HepG2 (cell line): ENCODE measurements around the gene ABCB8. TPM values are rescaled to one million over a fixed set of nuclear protein-coding genes. Genes with fewer than 3 reads are reported as not detected.
A peak's percentile ranks its signal among the peaks of the same experiment; 100 is the strongest.

Experiments used
- ATAC-seq: fragments of 200-7000 bp; cut with Tn5 transposase; 3 replicates; pipeline ENCODE4 v1.9.1; 2020; ENCODE audit warnings: mild to moderate bottlenecking, moderate library complexity
- BruUV-seq: library from RNA; stranded (reverse); fragments of 400-500 nt; replicated peaks from 2 replicates; lab custom pipeline; 2021; lab: Mats Ljungman, UMichigan
- CTCF ChIA-PET: fragments of 300-600 bp; formaldehyde crosslinking; extraction: SDS; loops from one replicate; lab custom pipeline; 2021; ENCODE audit warnings: low total read pairs, inconsistent platforms, low intra/inter-chr PET ratio; lab: Yijun Ruan, JAX
- POLR2A ChIA-PET: fragments of 350-600 bp; sonication (Branson Sonifier 250); formaldehyde crosslinking; loops from one replicate; lab custom pipeline; 2020; ENCODE audit warnings: antibody characterized with exemption, inconsistent platforms; lab: Yijun Ruan, JAX
- DNase-seq: peaks from one replicate; pipeline ENCODE4 v3.0.0-alpha.2; 2015; ENCODE audit warnings: low spot score
- FAIRE-seq: peaks from 3 replicates; lab custom pipeline; 2011; peaks lifted over from hg19 to GRCh38; lab: Jason Lieb, UNC
- H2AFZ ChIP-seq: one replicate; pipeline ENCODE4 v1.6.1; 2011; ENCODE audit warnings: low read length, inconsistent platforms
- H3K27ac ChIP-seq: fragments of 300-600 bp; 3 replicates; pipeline ENCODE4 v1.8.0; 2011; ENCODE audit warnings: mixed run types, mild to moderate bottlenecking, mixed read lengths, low read length, inconsistent platforms; ENCODE audit not compliant: insufficient read depth; ENCODE audit errors: extremely low read length
- H3K27me3 ChIP-seq, 2 experiments: fragments of 200-600 bp in 1 of 2; 2 replicates in 1 of 2; 3 replicates in 1 of 2; pipeline versions ENCODE4 v1.6.0 to v1.8.0; 2011; ENCODE audit warnings: low read length in 2 of 2, mild to moderate bottlenecking in 2 of 2, moderate library complexity in 2 of 2, inconsistent platforms in 1 of 2; ENCODE audit not compliant: insufficient read depth in 2 of 2, control insufficient read depth in 1 of 2
- H3K36me3 ChIP-seq, 2 experiments: fragments of 200-600 bp in 1 of 2; replicated peaks in 1 of 2; 2 replicates in 1 of 2; 3 replicates in 1 of 2; pipeline versions ENCODE4 v1.5.1 to v1.8.0; 2011; ENCODE audit warnings: low read length in 2 of 2, inconsistent platforms in 1 of 2; ENCODE audit not compliant: insufficient read depth in 2 of 2, control insufficient read depth in 1 of 2
- H3K4me1 ChIP-seq: 2 replicates; pipeline ENCODE4 v1.5.1; 2012; ENCODE audit warnings: low read length, inconsistent platforms; ENCODE audit not compliant: insufficient read depth
- H3K4me2 ChIP-seq: 2 replicates; pipeline ENCODE4 v1.6.0; 2011; ENCODE audit warnings: low read depth, low read length, inconsistent platforms
- H3K4me3 ChIP-seq, 3 experiments: fragments of 200-600 bp in 1 of 3; sonication (generic), shearing (Covaris generic) in 1 of 3; replicated peaks in 1 of 3; 2 replicates each; pipeline ENCODE4 v1.5.1; 2011 to 2016; ENCODE audit warnings: low read length in 3 of 3, inconsistent platforms in 2 of 3, low read depth in 2 of 3, mild to moderate bottlenecking in 2 of 3, control low read depth in 1 of 3, mixed read lengths in 1 of 3; ENCODE audit not compliant: insufficient read depth in 1 of 3
- H3K79me2 ChIP-seq: one replicate; pipeline ENCODE4 v1.6.1; 2011; ENCODE audit warnings: low read length, inconsistent platforms; ENCODE audit not compliant: insufficient read depth
- H3K9ac ChIP-seq: 2 replicates; pipeline ENCODE4 v1.6.0; 2011; ENCODE audit warnings: mild to moderate bottlenecking, low read depth, low read length, inconsistent platforms; ENCODE audit not compliant: insufficient read depth
- H3K9me3 ChIP-seq: 2 replicates; pipeline ENCODE4 v1.5.1; 2012; ENCODE audit warnings: mild to moderate bottlenecking, low read length
- H4K20me1 ChIP-seq: 2 replicates; pipeline ENCODE4 v1.6.0; 2011; ENCODE audit warnings: inconsistent platforms, mild to moderate bottlenecking, low read length, moderate library complexity; ENCODE audit not compliant: insufficient read depth
- HHEX ChIP-seq: IDR thresholded peaks from 2 replicates; pipeline ENCODE4 v1.6.1; 2016; ENCODE audit warnings: control low read depth
- HNRNPK ChIP-seq: fragments of 200-400 bp; formaldehyde crosslinking; IDR thresholded peaks from 2 replicates; pipeline ENCODE4 v1.6.1; 2018; ENCODE audit warnings: low read length, low read depth, moderate library complexity, mild to moderate bottlenecking; ENCODE audit not compliant: poor library complexity, severe bottlenecking
- KAT8 ChIP-seq: IDR thresholded peaks from 2 replicates; pipeline ENCODE4 v1.6.1; 2016; ENCODE audit warnings: missing genetic modification reagents, missing compliant biosample characterization
- NFE2 ChIP-seq: sonication (generic); formaldehyde crosslinking; IDR thresholded peaks from 2 replicates; pipeline ENCODE4 v1.4.0; 2020; ENCODE audit warnings: missing genetic modification reagents
- NFYB ChIP-seq: sonication (generic); formaldehyde crosslinking; IDR thresholded peaks from 2 replicates; pipeline ENCODE4 v1.4.0; 2020; ENCODE audit warnings: missing genetic modification reagents
- PLRG1 ChIP-seq: fragments of 450-650 bp; conservative IDR thresholded peaks from 2 replicates; pipeline ENCODE4 v1.6.1; 2016
- ZFY ChIP-seq: sonication (generic); formaldehyde crosslinking; IDR thresholded peaks from 2 replicates; pipeline ENCODE4 v1.4.0; 2020; ENCODE audit warnings: missing genetic modification reagents
- ZNF556 ChIP-seq: sonication (generic); formaldehyde crosslinking; IDR thresholded peaks from 2 replicates; pipeline ENCODE4 v1.4.0; 2020; ENCODE audit warnings: mild to moderate bottlenecking, missing genetic modification reagents, borderline replicate concordance
- ZNF572 ChIP-seq: sonication (generic); formaldehyde crosslinking; IDR thresholded peaks from 2 replicates; pipeline ENCODE4 v1.5.1; 2020; ENCODE audit warnings: mild to moderate bottlenecking, missing genetic modification reagents
- WGBS: methylation state at CpG from one replicate; pipeline ENCODE4 v1.1.6; 2017; ENCODE audit warnings: low lambda C conversion rate; 5-methylcytosine and 5-hydroxymethylcytosine counted together
- in situ Hi-C: cut with HindIII; loops from 2 replicates; pipeline ENCODE4 v1.10.0; 2017; ENCODE audit warnings: low pct_unique_long_range_greater_than_20kb; ENCODE audit not compliant: extremely low pct_ligation_motif_present
- intact Hi-C: fragments of 100-400 bp; cut with micrococcal nuclease; formaldehyde crosslinking; loops from one replicate; pipeline ENCODE4 v1.10.0; 2022; ENCODE audit not compliant: unreplicated experiment
- polyA plus RNA-seq, 8 experiments: library from polyadenylated mRNA; depleted of rRNA in 3 of 8; stranded (reverse) in 7 of 8; unstranded in 1 of 8; fragments of >200 nt; fragmentation: Illumina TruSeq in 4 of 8; extraction: Trizol in 4 of 8; gene quantifications; 2 replicates each; pipeline versions ENCODE4 v1.2.1 to v1.2.3, GENCODE V29; 2011 to 2016; ENCODE audit warnings: low read depth in 4 of 8, missing spikeins in 1 of 8, mixed read lengths in 1 of 8; ENCODE audit not compliant: insufficient read depth in 1 of 8
- total RNA-seq, 5 experiments: library from RNA; depleted of rRNA; stranded (reverse); fragments of >200 nt; fragmentation: Illumina TruSeq; extraction: Trizol; gene quantifications; 2 replicates each; pipeline ENCODE4 v1.2.3, GENCODE V29; 2016; ENCODE audit warnings: low read depth in 1 of 5
- TF ChIP-seq, protein P1 (sequence below): sonication (generic); formaldehyde crosslinking; IDR thresholded peaks from 2 replicates; pipeline ENCODE4 v1.5.0; 2020; ENCODE audit warnings: mild to moderate bottlenecking, missing genetic modification reagents, borderline replicate concordance
- TF ChIP-seq, protein P2 (sequence below): sonication (generic); formaldehyde crosslinking; IDR thresholded peaks from 2 replicates; pipeline ENCODE4 v1.4.0; 2020; ENCODE audit warnings: mild to moderate bottlenecking, missing genetic modification reagents

ABCB8 gene
- total and polyA plus RNA-seq, 2 of the 13 experiments (the other 11 are each of a cell fraction or from before 2014, with no cell fraction given) = 6.6 to 16.7 TPM

DNA sequence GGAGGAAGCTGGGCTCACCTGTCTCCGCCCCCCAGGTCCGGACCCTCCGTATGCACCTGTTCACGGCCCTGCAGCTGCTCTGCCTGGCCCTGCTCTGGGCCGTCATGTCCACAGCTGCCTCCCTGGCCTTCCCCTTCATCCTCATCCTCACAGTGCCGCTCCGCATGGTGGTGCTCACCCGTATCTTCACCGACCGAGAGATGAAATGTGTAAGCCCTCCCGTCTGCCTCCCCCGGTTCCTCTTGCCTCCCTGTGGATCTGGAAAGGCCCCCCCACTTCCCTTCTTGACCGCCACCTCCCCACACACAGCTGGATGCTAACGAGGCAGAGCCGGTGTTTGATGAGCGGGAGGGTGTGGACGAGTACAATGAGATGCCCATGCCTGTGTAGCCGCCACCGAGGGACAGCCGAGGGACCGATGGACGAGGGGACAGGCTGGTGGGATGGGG lies 47.8 kb downstream of the ABCB8 start (continued):
- TF ChIP-seq, protein P1, sequence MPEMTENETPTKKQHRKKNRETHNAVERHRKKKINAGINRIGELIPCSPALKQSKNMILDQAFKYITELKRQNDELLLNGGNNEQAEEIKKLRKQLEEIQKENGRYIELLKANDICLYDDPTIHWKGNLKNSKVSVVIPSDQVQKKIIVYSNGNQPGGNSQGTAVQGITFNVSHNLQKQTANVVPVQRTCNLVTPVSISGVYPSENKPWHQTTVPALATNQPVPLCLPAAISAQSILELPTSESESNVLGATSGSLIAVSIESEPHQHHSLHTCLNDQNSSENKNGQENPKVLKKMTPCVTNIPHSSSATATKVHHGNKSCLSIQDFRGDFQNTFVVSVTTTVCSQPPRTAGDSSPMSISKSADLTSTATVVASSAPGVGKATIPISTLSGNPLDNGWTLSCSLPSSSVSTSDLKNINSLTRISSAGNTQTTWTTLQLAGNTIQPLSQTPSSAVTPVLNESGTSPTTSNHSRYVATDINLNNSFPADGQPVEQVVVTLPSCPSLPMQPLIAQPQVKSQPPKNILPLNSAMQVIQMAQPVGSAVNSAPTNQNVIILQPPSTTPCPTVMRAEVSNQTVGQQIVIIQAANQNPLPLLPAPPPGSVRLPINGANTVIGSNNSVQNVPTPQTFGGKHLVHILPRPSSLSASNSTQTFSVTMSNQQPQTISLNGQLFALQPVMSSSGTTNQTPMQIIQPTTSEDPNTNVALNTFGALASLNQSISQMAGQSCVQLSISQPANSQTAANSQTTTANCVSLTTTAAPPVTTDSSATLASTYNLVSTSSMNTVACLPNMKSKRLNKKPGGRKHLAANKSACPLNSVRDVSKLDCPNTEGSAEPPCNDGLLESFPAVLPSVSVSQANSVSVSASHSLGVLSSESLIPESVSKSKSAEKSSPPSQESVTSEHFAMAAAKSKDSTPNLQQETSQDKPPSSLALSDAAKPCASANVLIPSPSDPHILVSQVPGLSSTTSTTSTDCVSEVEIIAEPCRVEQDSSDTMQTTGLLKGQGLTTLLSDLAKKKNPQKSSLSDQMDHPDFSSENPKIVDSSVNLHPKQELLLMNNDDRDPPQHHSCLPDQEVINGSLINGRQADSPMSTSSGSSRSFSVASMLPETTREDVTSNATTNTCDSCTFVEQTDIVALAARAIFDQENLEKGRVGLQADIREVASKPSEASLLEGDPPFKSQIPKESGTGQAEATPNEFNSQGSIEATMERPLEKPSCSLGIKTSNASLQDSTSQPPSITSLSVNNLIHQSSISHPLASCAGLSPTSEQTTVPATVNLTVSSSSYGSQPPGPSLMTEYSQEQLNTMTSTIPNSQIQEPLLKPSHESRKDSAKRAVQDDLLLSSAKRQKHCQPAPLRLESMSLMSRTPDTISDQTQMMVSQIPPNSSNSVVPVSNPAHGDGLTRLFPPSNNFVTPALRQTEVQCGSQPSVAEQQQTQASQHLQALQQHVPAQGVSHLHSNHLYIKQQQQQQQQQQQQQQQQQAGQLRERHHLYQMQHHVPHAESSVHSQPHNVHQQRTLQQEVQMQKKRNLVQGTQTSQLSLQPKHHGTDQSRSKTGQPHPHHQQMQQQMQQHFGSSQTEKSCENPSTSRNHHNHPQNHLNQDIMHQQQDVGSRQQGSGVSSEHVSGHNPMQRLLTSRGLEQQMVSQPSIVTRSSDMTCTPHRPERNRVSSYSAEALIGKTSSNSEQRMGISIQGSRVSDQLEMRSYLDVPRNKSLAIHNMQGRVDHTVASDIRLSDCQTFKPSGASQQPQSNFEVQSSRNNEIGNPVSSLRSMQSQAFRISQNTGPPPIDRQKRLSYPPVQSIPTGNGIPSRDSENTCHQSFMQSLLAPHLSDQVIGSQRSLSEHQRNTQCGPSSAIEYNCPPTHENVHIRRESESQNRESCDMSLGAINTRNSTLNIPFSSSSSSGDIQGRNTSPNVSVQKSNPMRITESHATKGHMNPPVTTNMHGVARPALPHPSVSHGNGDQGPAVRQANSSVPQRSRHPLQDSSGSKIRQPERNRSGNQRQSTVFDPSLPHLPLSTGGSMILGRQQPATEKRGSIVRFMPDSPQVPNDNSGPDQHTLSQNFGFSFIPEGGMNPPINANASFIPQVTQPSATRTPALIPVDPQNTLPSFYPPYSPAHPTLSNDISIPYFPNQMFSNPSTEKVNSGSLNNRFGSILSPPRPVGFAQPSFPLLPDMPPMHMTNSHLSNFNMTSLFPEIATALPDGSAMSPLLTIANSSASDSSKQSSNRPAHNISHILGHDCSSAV (CRISPR knock-in tag) = no peak

DNA sequence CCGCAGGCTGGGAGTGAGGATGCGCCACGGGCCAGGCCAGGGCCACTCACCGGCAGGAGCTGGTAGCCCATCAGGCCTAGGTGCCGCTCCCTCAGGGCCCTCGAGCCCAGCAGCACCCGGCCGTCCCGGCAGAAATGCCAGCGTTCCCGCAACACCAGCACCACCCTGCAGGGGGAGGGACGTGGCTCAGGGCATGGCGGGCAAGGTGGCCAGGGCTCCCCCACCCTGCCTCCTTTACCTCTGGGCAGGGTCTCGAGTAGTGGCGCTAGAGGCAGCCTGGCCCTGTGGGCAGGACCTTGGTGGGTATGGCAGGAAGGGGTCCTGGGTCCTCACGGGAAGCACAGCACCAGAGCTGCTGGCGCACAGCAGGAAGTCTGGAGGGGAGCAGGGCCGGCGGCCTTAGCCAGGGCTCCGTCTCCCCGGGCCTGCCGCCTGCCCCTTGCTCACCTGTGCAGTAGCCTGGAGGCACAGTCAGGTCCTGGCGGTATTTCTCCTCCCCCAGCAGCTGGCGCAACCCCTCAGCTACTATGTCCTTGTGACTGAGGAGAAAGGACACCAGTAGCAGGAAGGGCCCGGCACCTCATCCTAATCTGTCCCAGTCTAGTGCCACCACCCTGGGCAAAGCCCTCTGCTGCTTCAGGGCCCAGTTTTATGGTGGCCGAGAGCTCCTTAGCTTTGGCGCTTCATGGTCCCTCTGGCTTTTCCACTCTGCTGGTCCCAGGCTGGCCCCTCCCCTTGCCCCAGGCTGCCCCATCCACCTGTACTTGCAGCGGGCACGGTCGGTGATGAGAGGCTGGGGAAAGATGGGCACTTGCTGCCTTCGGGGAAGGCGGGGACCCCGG lies 48.8 kb downstream of the ABCB8 start:
- intact Hi-C loops = no loop called here
- peak; percentile 20 for ATAC-seq
- TF ChIP-seq ZFY = 0 out of 2 replicates have a peak, but pooled peaks have one; percentile 42
- peak; percentile 77; the same call in 1 of the 2 replicates for TF ChIP-seq ZNF572
- TF ChIP-seq, protein P2, sequence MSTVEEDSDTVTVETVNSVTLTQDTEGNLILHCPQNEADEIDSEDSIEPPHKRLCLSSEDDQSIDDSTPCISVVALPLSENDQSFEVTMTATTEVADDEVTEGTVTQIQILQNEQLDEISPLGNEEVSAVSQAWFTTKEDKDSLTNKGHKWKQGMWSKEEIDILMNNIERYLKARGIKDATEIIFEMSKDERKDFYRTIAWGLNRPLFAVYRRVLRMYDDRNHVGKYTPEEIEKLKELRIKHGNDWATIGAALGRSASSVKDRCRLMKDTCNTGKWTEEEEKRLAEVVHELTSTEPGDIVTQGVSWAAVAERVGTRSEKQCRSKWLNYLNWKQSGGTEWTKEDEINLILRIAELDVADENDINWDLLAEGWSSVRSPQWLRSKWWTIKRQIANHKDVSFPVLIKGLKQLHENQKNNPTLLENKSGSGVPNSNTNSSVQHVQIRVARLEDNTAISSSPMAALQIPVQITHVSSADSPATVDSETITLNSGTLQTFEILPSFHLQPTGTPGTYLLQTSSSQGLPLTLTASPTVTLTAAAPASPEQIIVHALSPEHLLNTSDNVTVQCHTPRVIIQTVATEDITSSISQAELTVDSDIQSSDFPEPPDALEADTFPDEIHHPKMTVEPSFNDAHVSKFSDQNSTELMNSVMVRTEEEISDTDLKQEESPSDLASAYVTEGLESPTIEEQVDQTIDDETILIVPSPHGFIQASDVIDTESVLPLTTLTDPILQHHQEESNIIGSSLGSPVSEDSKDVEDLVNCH (CRISPR knock-in tag) = no peak
- TF ChIP-seq KAT8 (CRISPR knock-in tag) = no peak
- TF ChIP-seq HHEX (CRISPR knock-in tag) = no peak
- no peak for TF ChIP-seq ZNF556 (CRISPR knock-in tag)
- peak; percentile 37 for TF ChIP-seq HNRNPK
- no peak for TF ChIP-seq NFYB (CRISPR knock-in tag)
- TF ChIP-seq NFE2 (CRISPR knock-in tag) = no peak
- TF ChIP-seq PLRG1 = no peak

More for the DNA sequence above, 48.8 kb downstream of the ABCB8 start:
- Histone ChIP-seq H3K27ac (no peak overlapping the region), H3K36me3 (peaks cover 11 to 28% of the 10 kb centered on the region in 2 experiments), H3K27me3 (no peaks in the 10 kb centered on the region; a peak in 1 of 5 replicates), H4K20me1 (no peaks in the 10 kb centered on the region), H3K4me1 (peaks cover 21% of the 10 kb centered on the region), H3K4me3 (no peak overlapping the region), H3K9me3 (no peaks in the 10 kb centered on the region), H3K9ac (no peak overlapping the region), H3K4me2 (no peak overlapping the region), H2AFZ (no peak overlapping the region), H3K79me2 (peaks cover 26% of the 10 kb centered on the region)
- DNase-seq (no peak), FAIRE-seq (no peak)
- POLR2A ChIA-PET = interaction anchor here (1.2 to 5.4 kb wide), 6 partner anchors 8 to 18 kb away, joined by 3 to 60 read pairs (median 4); partner anchors contain the start of gene SLC4A2
- BruUV-seq = no TSS peak
- in situ Hi-C loops = no loop called here
- WGBS = 100% methylated on average over 4 of the region's 33 CpGs
- CTCF ChIA-PET = no interaction called here
